ENCODE results near the gene PASK.

DNA sequence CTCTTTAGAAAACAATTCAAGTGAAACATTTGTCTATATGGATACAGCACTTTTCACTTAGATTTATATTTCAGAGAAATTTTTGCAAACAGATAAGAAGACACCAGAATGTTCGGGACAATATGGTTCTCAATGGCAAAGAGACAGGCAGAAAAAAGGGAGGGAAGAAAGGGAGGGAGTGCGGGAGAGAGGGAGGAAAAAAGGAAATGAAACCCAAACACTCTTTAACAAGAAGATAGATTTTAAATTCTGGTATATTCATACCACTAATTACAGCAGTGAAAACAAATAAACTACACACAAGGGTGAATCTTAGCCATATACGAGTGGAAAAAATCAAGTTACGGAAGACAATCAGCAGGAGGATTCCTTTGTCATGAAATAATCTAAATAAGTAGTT, 3.0 kb downstream of the PASK start:
- TF ChIP-seq POLR2A (IDR thresholded peaks at IDR 0.05) = no peak
- TF ChIP-seq, protein P1, sequence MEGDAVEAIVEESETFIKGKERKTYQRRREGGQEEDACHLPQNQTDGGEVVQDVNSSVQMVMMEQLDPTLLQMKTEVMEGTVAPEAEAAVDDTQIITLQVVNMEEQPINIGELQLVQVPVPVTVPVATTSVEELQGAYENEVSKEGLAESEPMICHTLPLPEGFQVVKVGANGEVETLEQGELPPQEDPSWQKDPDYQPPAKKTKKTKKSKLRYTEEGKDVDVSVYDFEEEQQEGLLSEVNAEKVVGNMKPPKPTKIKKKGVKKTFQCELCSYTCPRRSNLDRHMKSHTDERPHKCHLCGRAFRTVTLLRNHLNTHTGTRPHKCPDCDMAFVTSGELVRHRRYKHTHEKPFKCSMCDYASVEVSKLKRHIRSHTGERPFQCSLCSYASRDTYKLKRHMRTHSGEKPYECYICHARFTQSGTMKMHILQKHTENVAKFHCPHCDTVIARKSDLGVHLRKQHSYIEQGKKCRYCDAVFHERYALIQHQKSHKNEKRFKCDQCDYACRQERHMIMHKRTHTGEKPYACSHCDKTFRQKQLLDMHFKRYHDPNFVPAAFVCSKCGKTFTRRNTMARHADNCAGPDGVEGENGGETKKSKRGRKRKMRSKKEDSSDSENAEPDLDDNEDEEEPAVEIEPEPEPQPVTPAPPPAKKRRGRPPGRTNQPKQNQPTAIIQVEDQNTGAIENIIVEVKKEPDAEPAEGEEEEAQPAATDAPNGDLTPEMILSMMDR (IDR thresholded peaks at IDR 0.05 in 4 of 5, conservative IDR thresholded peaks at IDR 0.05 in 1 of 5) = no peak

Measured in gastrocnemius medialis (tissue), 4 donors.